Sigmoid colon (tissue), 3 donors: ENCODE results near the gene LPP.

Experiments used
- POLR2A ChIP-seq, 2 donors: fragments of 450-650 bp; IDR thresholded peaks; one replicate each; pipeline ENCODE4 v1.6.1; 2016; ENCODE audit warnings: antibody characterized with exemption in 2 of 2, mild to moderate bottlenecking in 2 of 2, moderate library complexity in 2 of 2
- TF ChIP-seq, protein P1 (sequence below), 4 experiments: fragments of 450-650 bp in 3 of 4; fragments of 200-600 bp in 1 of 4; IDR thresholded peaks; one replicate each; pipeline ENCODE4 v1.5.1; 2016 to 2019; ENCODE audit warnings: antibody characterized with exemption in 4 of 4, mild to moderate bottlenecking in 3 of 4, moderate library complexity in 2 of 4

DNA sequence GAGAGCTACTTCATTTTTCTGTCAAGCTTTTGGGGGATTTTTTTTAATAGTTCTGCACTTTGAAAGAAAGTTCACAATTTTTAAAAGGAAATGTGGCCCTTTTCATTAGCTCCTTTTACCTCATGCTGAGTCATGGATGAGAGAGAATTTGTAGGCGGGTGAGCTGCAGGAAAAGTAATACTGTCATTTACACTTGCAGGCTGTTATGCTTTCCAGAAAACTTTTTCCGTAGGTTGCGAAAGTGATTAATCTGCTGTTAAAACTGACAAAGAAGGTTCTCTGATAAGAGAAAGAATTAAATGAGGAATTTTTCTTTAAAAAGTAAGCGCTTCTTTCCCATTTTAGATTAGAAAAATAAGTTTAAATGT, 430.2 kb downstream of the LPP start:
- TF ChIP-seq POLR2A (IDR thresholded peaks at IDR 0.05): no peak
- TF ChIP-seq, protein P1, sequence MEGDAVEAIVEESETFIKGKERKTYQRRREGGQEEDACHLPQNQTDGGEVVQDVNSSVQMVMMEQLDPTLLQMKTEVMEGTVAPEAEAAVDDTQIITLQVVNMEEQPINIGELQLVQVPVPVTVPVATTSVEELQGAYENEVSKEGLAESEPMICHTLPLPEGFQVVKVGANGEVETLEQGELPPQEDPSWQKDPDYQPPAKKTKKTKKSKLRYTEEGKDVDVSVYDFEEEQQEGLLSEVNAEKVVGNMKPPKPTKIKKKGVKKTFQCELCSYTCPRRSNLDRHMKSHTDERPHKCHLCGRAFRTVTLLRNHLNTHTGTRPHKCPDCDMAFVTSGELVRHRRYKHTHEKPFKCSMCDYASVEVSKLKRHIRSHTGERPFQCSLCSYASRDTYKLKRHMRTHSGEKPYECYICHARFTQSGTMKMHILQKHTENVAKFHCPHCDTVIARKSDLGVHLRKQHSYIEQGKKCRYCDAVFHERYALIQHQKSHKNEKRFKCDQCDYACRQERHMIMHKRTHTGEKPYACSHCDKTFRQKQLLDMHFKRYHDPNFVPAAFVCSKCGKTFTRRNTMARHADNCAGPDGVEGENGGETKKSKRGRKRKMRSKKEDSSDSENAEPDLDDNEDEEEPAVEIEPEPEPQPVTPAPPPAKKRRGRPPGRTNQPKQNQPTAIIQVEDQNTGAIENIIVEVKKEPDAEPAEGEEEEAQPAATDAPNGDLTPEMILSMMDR (IDR thresholded peaks at IDR 0.05): no peak
